OCI-LY1 (cell line): ENCODE measurements around the gene CMIP.

Experiments
- EZH2 ChIP-seq: fragments of 200-600 bp; sonication (generic), shearing (Covaris generic); IDR thresholded peaks from 2 replicates; pipeline ENCODE4 v1.8.0; 2017; ENCODE audit warnings: borderline replicate concordance, mixed run types, mild to moderate bottlenecking, antibody characterized with exemption, low read length, moderate library complexity, mixed read lengths
- TF ChIP-seq, protein P1 (sequence below): fragments of 200-600 bp; sonication (generic), shearing (Covaris generic); IDR thresholded peaks from 2 replicates; pipeline ENCODE4 v1.5.1; 2017; ENCODE audit warnings: mild to moderate bottlenecking, antibody characterized with exemption, low read length, moderate library complexity, mixed read lengths

DNA sequence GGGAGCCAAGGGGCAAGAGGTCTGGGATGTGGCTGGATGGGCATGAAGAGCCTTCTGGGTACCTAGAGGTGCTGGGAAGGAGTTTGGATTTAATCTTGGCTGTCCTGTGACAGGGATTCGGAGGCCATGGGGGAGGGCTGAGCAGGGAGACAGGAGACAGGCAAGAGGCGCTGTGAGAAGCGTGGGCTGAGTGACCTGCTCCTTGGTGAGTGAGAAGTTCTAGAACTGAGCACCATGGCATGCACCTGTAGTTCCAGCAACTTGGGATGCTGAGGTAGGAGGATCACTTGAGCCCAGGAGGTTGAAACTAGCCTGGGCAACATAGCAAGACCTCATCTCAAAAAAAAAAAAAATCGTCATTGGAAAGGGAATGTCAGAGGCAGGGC, 256.2 kb downstream of the CMIP start:
- TF ChIP-seq, protein P1, sequence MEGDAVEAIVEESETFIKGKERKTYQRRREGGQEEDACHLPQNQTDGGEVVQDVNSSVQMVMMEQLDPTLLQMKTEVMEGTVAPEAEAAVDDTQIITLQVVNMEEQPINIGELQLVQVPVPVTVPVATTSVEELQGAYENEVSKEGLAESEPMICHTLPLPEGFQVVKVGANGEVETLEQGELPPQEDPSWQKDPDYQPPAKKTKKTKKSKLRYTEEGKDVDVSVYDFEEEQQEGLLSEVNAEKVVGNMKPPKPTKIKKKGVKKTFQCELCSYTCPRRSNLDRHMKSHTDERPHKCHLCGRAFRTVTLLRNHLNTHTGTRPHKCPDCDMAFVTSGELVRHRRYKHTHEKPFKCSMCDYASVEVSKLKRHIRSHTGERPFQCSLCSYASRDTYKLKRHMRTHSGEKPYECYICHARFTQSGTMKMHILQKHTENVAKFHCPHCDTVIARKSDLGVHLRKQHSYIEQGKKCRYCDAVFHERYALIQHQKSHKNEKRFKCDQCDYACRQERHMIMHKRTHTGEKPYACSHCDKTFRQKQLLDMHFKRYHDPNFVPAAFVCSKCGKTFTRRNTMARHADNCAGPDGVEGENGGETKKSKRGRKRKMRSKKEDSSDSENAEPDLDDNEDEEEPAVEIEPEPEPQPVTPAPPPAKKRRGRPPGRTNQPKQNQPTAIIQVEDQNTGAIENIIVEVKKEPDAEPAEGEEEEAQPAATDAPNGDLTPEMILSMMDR = no peak
- no peak for TF ChIP-seq EZH2
